Osteoblast (primary cell): ENCODE measurements around the gene ITPRIP. TPM values are rescaled to one million over a fixed set of nuclear protein-coding genes. Genes with fewer than 3 reads are reported as not detected.

Experiments used
- DNase-seq: peaks from one replicate; pipeline ENCODE4 v3.0.0; 2011; ENCODE audit warnings: low spot score, mixed read lengths; ENCODE audit not compliant: insufficient read length; ENCODE audit errors: missing footprints
- H2AFZ ChIP-seq: 2 replicates; pipeline ENCODE4 v1.6.0; 2011; ENCODE audit warnings: mild to moderate bottlenecking, low read length
- H3K27ac ChIP-seq: 2 replicates; pipeline ENCODE4 v1.5.1; 2011; ENCODE audit warnings: mild to moderate bottlenecking, low read depth, low read length, moderate library complexity
- H3K27me3 ChIP-seq: 2 replicates; pipeline ENCODE4 v1.6.0; 2012; ENCODE audit warnings: mild to moderate bottlenecking, control low read depth, inconsistent platforms, low read length, moderate library complexity; ENCODE audit not compliant: insufficient read depth
- H3K36me3 ChIP-seq: 2 replicates; pipeline ENCODE4 v1.5.1; 2011; ENCODE audit warnings: mild to moderate bottlenecking, low read length, control low read depth, moderate library complexity; ENCODE audit not compliant: insufficient read depth
- H3K4me1 ChIP-seq: 2 replicates; pipeline ENCODE4 v1.5.1; 2011; ENCODE audit warnings: mild to moderate bottlenecking, low read length, control low read depth, moderate library complexity; ENCODE audit not compliant: insufficient read depth
- H3K4me2 ChIP-seq: 2 replicates; pipeline ENCODE4 v1.6.0; 2011; ENCODE audit warnings: mild to moderate bottlenecking, low read length; ENCODE audit not compliant: insufficient read depth
- H3K4me3 ChIP-seq: fragments of 200-600 bp; sonication (generic); 3 replicates; pipeline ENCODE4 v1.5.1; 2012; ENCODE audit warnings: mild to moderate bottlenecking, low read length, inconsistent platforms; ENCODE audit not compliant: insufficient read depth
- H3K79me2 ChIP-seq: 2 replicates; pipeline ENCODE4 v1.6.0; 2012; ENCODE audit warnings: mild to moderate bottlenecking, low read length, control low read depth, inconsistent platforms; ENCODE audit not compliant: insufficient read depth
- H3K9me3 ChIP-seq: 2 replicates; pipeline ENCODE4 v1.5.1; 2011; ENCODE audit warnings: low read depth, low read length, control low read depth
- H4K20me1 ChIP-seq: 2 replicates; pipeline ENCODE4 v1.6.0; 2012; ENCODE audit warnings: mild to moderate bottlenecking, low read length, control low read depth; ENCODE audit not compliant: insufficient read depth
- total RNA-seq: library from RNA; depleted of rRNA; stranded (reverse); fragments of >200 nt; gene quantifications from 2 replicates; pipeline ENCODE4 v1.2.3, GENCODE V29; 2012
- TF ChIP-seq, protein P1 (sequence below): IDR thresholded peaks from 2 replicates; pipeline ENCODE4 v1.5.1; 2011; ENCODE audit warnings: mild to moderate bottlenecking, low read depth, low read length, moderate library complexity; ENCODE audit errors: extremely low read depth

The ITPRIP gene
- total RNA-seq, 1 donor: 14.8 TPM

DNA sequence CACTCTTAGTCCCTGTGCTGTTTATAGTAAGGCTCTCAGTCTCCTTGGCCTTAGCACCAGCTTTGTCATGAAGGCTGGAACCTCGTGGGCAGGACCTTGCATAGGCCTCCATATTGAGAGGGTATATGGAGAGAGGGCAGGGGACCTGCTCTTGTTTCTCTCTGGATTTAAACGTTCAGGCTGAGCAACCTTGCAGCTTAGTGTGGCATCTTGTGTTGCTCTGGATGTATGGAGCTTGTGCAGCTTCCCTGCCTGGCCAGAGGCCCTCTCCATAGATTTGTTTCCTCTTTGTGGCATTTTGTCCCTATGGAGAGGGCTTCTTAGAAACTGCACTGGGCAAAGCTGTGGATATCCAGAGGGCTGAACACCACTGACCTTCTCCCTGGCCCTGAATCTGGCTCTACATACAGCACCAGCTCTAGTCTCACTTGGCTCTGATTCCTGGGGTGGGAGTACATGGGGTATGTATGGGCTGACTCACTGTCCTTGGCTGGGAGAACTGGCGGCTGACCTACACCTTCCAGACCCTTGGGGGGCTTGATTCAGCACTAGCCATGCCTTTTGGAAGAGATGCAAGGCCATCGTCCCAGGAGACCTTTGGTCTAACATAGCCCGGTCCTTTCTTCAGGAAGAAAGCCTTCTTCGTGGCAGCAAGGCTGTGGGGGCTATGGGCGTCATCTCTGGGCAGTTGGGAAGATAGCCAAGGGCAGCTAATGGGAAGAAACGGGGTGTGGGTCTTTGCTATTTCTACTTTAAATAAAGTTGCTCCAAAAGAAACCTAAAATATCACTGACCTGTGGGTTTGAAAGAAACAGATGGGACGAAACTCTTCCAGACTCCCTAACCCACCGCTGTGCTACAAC lies 30.5 kb downstream of the ITPRIP start:
- H3K27me3 ChIP-seq: no peaks in the 10 kb centered on the region
- H3K27ac ChIP-seq: peak overlapping the region; percentile 62
- H3K9me3 ChIP-seq: no peaks in the 10 kb centered on the region
- no peak overlapping the region for H2AFZ ChIP-seq
- H3K4me2 ChIP-seq: no peak overlapping the region
- H3K36me3 ChIP-seq: peaks cover 26% of the 10 kb centered on the region
- TF ChIP-seq, protein P1, sequence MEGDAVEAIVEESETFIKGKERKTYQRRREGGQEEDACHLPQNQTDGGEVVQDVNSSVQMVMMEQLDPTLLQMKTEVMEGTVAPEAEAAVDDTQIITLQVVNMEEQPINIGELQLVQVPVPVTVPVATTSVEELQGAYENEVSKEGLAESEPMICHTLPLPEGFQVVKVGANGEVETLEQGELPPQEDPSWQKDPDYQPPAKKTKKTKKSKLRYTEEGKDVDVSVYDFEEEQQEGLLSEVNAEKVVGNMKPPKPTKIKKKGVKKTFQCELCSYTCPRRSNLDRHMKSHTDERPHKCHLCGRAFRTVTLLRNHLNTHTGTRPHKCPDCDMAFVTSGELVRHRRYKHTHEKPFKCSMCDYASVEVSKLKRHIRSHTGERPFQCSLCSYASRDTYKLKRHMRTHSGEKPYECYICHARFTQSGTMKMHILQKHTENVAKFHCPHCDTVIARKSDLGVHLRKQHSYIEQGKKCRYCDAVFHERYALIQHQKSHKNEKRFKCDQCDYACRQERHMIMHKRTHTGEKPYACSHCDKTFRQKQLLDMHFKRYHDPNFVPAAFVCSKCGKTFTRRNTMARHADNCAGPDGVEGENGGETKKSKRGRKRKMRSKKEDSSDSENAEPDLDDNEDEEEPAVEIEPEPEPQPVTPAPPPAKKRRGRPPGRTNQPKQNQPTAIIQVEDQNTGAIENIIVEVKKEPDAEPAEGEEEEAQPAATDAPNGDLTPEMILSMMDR: no peak
- peaks cover 43% of the 10 kb centered on the region for H3K4me1 ChIP-seq
- peaks cover 30% of the 10 kb centered on the region for H3K79me2 ChIP-seq
- no peaks in the 10 kb centered on the region for H4K20me1 ChIP-seq
- DNase-seq: no peak
- H3K4me3 ChIP-seq: no peak overlapping the region

DNA sequence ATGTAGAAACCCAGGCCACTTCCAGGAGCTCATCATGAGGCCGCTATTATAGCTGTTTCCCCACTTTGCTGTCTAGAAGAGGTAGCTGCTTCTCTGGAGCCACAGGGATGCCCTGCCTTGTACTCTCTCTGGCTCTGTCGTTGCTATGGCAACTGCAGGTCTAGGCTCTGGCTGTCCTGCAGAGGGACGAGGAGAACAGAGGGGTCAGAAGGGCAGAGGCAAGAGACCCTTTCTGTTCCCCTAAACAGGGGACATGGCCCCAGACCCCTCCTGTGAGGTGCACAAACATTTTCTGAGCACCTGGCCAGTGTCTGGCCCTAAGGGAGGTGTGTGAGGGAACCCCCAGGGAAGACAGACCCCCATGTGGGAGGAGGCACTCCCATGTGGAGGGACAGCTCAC lies 31.4 kb downstream of the ITPRIP start:
- H4K20me1 ChIP-seq: no peaks in the 10 kb centered on the region
- H3K36me3 ChIP-seq: peaks cover 17% of the 10 kb centered on the region
- H3K27me3 ChIP-seq: no peaks in the 10 kb centered on the region
- H3K9me3 ChIP-seq: no peaks in the 10 kb centered on the region
- no peak overlapping the region for H3K4me2 ChIP-seq
- no peak overlapping the region for H3K4me3 ChIP-seq
- no peak for DNase-seq
- TF ChIP-seq, protein P1: no peak
- no peak overlapping the region for H2AFZ ChIP-seq
- peaks cover 21% of the 10 kb centered on the region for H3K79me2 ChIP-seq
- peak overlapping the region; percentile 62 for H3K27ac ChIP-seq
- peaks cover 43% of the 10 kb centered on the region for H3K4me1 ChIP-seq

DNA sequence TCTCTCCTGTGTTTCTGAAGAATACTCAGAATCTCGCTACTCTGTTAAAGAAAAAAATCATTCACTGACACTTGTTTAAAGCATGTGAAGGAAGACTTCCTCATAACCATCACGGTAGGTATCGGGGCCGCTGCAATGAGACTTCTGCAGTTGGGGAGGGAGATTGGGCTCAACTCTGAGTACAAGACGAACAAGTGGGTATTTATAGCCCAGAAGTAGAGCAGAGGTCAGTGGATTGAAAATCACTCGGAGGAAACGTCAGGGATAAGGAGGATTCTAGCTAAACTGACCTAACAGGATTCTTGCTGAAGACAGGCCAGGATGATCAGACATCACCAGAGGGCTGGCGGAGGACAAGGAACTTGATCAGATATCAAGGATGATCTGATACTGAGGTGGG lies 33.3 kb downstream of the ITPRIP start:
- peak overlapping the region; percentile 62 for H3K27ac ChIP-seq
- H3K27me3 ChIP-seq: no peaks in the 10 kb centered on the region
- no peak for DNase-seq
- peaks cover 49% of the 10 kb centered on the region for H3K4me1 ChIP-seq
- no peaks in the 10 kb centered on the region for H3K9me3 ChIP-seq
- H2AFZ ChIP-seq: no peak overlapping the region
- H3K79me2 ChIP-seq: peaks cover 2% of the 10 kb centered on the region
- no peaks in the 10 kb centered on the region for H4K20me1 ChIP-seq
- TF ChIP-seq, protein P1: no peak
- no peaks in the 10 kb centered on the region for H3K36me3 ChIP-seq
- H3K4me3 ChIP-seq: no peak overlapping the region
- no peak overlapping the region for H3K4me2 ChIP-seq

DNA sequence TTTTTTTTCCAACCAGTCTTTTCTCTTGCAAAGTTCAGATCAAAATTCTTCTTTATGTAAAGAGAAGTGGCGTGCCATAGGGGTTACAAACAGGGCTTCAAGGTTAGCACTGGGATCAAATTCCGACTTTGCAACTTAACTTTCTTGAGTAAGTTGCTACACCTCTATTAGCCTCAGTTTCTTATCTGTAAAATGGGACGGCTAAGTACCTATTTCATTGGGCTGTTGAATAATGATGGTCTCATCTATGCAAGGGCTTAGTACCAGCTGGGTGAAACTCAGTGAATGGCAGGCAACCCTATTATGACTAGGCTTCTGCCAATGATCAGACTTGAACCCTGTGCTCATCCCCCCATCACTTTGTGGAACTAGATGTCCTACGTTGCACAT lies 33.9 kb downstream of the ITPRIP start:
- TF ChIP-seq, protein P1: no peak
- Histone ChIP-seq H3K9me3 (no peaks in the 10 kb centered on the region), H3K4me3 (no peak overlapping the region), H3K27me3 (no peaks in the 10 kb centered on the region), H3K36me3 (no peaks in the 10 kb centered on the region), H3K4me1 (peaks cover 50% of the 10 kb centered on the region), H4K20me1 (no peaks in the 10 kb centered on the region), H3K4me2 (no peak overlapping the region), H3K79me2 (peaks cover 2% of the 10 kb centered on the region), H2AFZ (no peak overlapping the region), H3K27ac (no peak overlapping the region)
- no peak for DNase-seq
